Right lobe of liver (tissue), 6 donors: ENCODE measurements around the gene KLHL1. TPM values are rescaled to one million over a fixed set of nuclear protein-coding genes. Genes with fewer than 3 reads are reported as not detected.

Experiments
- ATAC-seq, 4 donors: fragments of 200-7000 bp; cut with Tn5 transposase; one replicate each; pipeline ENCODE4 v1.9.1; 2020; ENCODE audit warnings: mild to moderate bottlenecking in 4 of 4, moderate library complexity in 4 of 4
- DNase-seq, 3 donors: peaks; one replicate each; pipeline ENCODE4 v3.0.0-alpha.2; 2020
- H3K27ac ChIP-seq, 3 donors: fragments of 200-600 bp; one replicate each; pipeline ENCODE4 v1.8.0; 2022
- H3K27me3 ChIP-seq, 2 donors: fragments of 200-600 bp; one replicate each; pipeline ENCODE4 v1.8.0; 2022
- H3K36me3 ChIP-seq, 4 donors: fragments of 200-600 bp; sonication (generic) in 1 of 4; one replicate each; pipeline versions ENCODE4 v1.5.1 to v1.8.0; 2017 to 2022; ENCODE audit warnings: control low read depth in 1 of 4
- H3K4me1 ChIP-seq, 4 donors: fragments of 200-600 bp; sonication (generic) in 1 of 4; one replicate each; pipeline versions ENCODE4 v1.5.1 to v1.8.0; 2017 to 2022; ENCODE audit warnings: control low read depth in 1 of 4
- H3K4me3 ChIP-seq, 3 donors: fragments of 200-600 bp; one replicate each; pipeline ENCODE4 v1.8.0; 2022
- H3K9me3 ChIP-seq, 4 donors: fragments of 200-600 bp; sonication (generic) in 1 of 4; one replicate each; pipeline versions ENCODE4 v1.5.1 to v1.8.0; 2017 to 2022; ENCODE audit warnings: control low read depth in 1 of 4
- POLR2A ChIP-seq: fragments of 450-650 bp; IDR thresholded peaks from one replicate; pipeline ENCODE4 v1.6.1; 2017; ENCODE audit warnings: antibody characterized with exemption, mild to moderate bottlenecking
- WGBS: methylation state at CpG from one replicate; pipeline ENCODE4 v1.1.6; 2018; ENCODE audit warnings: low coverage, low lambda C conversion rate; ENCODE audit not compliant: insufficient coverage; ENCODE audit errors: missing lambda C conversion rate; 5-methylcytosine and 5-hydroxymethylcytosine counted together
- intact Hi-C, 2 donors: fragments of 100-400 bp; cut with DNase I; formaldehyde crosslinking; loops; one replicate each; pipeline versions ENCODE4 v1.11.2 to v1.14.1; 2022
- total RNA-seq, 6 experiments: library from RNA; depleted of rRNA in 2 of 6; stranded (reverse); fragments of >200 nt in 2 of 6; fragmentation: NEBNext Ultra II Directional in 3 of 6; extraction: Animal tissue kit (Norgen Biotek cat#: 25700) in 3 of 6; gene quantifications; one replicate each; pipeline versions ENCODE4 v1.1.0 to v1.2.4, GENCODE V29; 2016 to 2023
- TF ChIP-seq, protein P1 (sequence below), 4 donors: fragments of 200-600 bp in 3 of 4; fragments of 450-650 bp in 1 of 4; IDR thresholded peaks; one replicate each; pipeline versions ENCODE4 v1.5.1 to v1.8.0; 2016 to 2022; ENCODE audit warnings: antibody characterized with exemption in 4 of 4, mild to moderate bottlenecking in 2 of 4
- donor health status: DM: no; HTN: yes; CAD: no.
- donor health status: DM: no; HTN: no; CAD: no.
- donor health status: DM: no; HTN: no; CAD: no.
- donor health status: DM: no; HTN: yes; CAD: no.
- donor health status: DM: no; HTN: yes; CAD: no.

KLHL1 gene
- total RNA-seq, 6 experiments from 2014 or later = not detected

DNA sequence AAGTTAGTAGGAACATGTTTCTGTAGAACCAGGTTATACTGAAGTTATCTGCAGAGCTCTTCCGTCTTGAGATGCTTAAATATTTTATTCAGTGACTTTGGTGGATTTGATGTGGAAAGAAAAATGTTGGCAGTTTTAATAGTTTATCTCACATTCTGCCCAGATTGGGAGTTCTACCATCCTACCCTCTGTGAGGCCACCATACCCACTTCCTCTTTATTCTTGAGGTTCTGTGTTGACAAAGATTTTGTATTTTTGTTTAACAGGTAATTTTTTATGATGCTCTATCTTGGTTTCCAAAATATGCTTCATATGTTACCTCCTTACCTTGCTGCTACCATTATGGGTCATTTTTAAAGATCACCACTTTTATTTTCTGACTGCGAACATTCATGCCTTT, 156.8 kb downstream of the KLHL1 start:
- Histone ChIP-seq H3K9me3 (no peaks in the 10 kb centered on the region), H3K4me1 (no peaks in the 10 kb centered on the region), H3K4me3 (no peak overlapping the region), H3K27me3 (no peaks in the 10 kb centered on the region), H3K27ac (no peak overlapping the region), H3K36me3 (no peaks in the 10 kb centered on the region)
- intact Hi-C loops = no loop called here
- TF ChIP-seq, protein P1, sequence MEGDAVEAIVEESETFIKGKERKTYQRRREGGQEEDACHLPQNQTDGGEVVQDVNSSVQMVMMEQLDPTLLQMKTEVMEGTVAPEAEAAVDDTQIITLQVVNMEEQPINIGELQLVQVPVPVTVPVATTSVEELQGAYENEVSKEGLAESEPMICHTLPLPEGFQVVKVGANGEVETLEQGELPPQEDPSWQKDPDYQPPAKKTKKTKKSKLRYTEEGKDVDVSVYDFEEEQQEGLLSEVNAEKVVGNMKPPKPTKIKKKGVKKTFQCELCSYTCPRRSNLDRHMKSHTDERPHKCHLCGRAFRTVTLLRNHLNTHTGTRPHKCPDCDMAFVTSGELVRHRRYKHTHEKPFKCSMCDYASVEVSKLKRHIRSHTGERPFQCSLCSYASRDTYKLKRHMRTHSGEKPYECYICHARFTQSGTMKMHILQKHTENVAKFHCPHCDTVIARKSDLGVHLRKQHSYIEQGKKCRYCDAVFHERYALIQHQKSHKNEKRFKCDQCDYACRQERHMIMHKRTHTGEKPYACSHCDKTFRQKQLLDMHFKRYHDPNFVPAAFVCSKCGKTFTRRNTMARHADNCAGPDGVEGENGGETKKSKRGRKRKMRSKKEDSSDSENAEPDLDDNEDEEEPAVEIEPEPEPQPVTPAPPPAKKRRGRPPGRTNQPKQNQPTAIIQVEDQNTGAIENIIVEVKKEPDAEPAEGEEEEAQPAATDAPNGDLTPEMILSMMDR (IDR thresholded peaks at IDR 0.05) = no peak
- TF ChIP-seq POLR2A = no peak
- no peak for DNase-seq
- WGBS = 69% methylated on average over 2 of the region's 2 CpGs
- no peak for ATAC-seq

DNA sequence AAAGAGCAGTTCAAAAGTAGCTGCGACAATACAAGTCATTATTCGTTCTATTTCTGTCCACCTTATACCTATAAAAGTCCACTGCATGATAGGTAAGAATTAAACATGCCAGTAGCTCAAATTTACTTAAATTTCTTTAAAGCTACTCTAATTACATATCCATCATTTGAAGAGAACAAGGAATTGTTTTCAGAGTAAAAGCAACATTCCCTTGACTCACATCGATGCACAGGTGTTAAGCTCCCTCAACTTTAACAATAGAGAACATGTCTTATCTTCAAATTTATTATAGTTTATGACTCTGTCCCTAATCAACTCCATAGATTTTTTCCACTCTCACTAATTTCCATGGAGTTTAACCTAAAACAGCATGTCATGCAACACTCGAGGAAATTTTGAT, 158.1 kb downstream of the KLHL1 start:
- TF ChIP-seq, protein P1 (IDR thresholded peaks at IDR 0.05) = no peak
- TF ChIP-seq POLR2A = no peak
- H3K36me3 ChIP-seq = no peaks in the 10 kb centered on the region
- H3K27me3 ChIP-seq = no peaks in the 10 kb centered on the region
- H3K27ac ChIP-seq = no peak overlapping the region
- no peak overlapping the region for H3K4me3 ChIP-seq
- 59% methylated on average over 4 of the region's 4 CpGs for WGBS
- H3K4me1 ChIP-seq = no peaks in the 10 kb centered on the region
- DNase-seq (no peak), ATAC-seq (no peak)
- H3K9me3 ChIP-seq = no peaks in the 10 kb centered on the region
- intact Hi-C loops = no loop called here

DNA sequence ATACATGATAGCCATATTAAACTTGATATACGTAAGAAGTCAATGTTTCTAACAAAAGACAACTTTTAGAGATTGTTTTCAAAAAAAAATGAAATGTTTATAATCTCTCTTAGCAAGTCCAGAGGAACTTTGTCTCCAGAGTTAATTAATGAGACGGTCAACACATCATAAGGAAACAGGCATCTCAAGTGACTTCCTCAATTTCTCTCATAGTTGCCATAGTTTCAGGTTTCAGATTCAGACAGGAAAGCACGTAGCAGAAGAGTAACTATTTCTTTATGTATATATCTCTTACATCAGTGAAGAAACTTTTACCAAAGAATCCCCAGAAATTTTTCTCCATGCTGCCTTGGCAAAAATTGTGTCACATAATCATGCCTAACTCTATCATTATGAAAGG, 160.2 kb downstream of the KLHL1 start:
- DNase-seq = no peak
- WGBS = 16% methylated on average over 3 of the region's 3 CpGs
- H3K36me3 ChIP-seq = no peaks in the 10 kb centered on the region
- no peaks in the 10 kb centered on the region for H3K27me3 ChIP-seq
- no peaks in the 10 kb centered on the region for H3K9me3 ChIP-seq
- no peak for ATAC-seq
- H3K27ac ChIP-seq = no peak overlapping the region
- no peak for TF ChIP-seq POLR2A
- TF ChIP-seq, protein P1 (IDR thresholded peaks at IDR 0.05) = no peak
- no peaks in the 10 kb centered on the region for H3K4me1 ChIP-seq
- intact Hi-C loops = no loop called here
- H3K4me3 ChIP-seq = no peak overlapping the region

DNA sequence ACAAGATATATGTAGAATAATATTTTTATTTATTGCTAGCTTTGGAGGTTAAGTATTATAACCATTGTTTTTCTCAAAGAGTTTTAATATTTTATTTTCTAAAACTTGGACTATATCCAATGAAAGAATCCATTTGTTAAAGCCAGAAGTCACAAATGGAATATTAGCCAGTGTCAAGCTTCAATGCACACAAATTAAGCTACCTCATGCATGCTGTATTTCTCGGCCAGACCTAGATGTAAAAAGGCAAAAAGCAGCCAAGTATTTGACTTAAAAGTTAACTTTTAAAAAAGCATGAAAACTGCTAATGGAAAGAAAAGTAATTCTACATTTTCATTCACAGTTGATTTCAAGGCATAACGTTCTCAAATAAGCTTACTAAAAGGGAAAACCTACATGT, 160.7 kb downstream of the KLHL1 start:
- ATAC-seq (no peak), DNase-seq (no peak)
- Histone ChIP-seq H3K4me3 (no peak overlapping the region), H3K9me3 (no peaks in the 10 kb centered on the region), H3K27ac (no peak overlapping the region), H3K4me1 (no peaks in the 10 kb centered on the region), H3K27me3 (no peaks in the 10 kb centered on the region), H3K36me3 (no peaks in the 10 kb centered on the region)
- intact Hi-C loops = no loop called here
- 28% methylated on average over 2 of the region's 2 CpGs for WGBS
- TF ChIP-seq POLR2A = no peak
- TF ChIP-seq, protein P1 (IDR thresholded peaks at IDR 0.05) = no peak

DNA sequence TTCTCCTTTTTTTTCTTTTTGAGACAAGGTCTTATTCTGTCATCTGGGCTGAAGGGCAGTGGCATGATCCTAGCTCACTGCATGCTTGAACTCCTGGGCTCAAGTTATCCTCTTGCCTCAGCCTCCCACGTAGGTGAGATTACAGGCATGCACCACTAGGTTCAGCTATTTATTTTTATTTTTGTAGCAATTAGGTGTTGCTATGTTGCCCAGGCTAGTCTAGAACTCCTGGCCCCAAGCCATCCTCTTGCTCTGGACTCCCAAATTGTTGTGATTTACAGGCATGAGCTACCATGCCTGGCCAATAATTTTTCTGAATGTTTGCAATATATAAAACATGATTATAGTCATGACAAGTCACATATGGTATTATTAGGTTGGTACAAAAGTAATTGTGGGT, 161.7 kb downstream of the KLHL1 start:
- WGBS = 46% methylated on average over 1 of the region's 1 CpG
- ATAC-seq = no peak

More for the DNA sequence above, 161.7 kb downstream of the KLHL1 start:
- no peaks in the 10 kb centered on the region for H3K36me3 ChIP-seq
- intact Hi-C loops = no loop called here
- no peak overlapping the region for H3K4me3 ChIP-seq
- H3K27ac ChIP-seq = no peak overlapping the region
- H3K4me1 ChIP-seq = no peaks in the 10 kb centered on the region
- no peaks in the 10 kb centered on the region for H3K9me3 ChIP-seq
- no peaks in the 10 kb centered on the region for H3K27me3 ChIP-seq
- TF ChIP-seq, protein P1 (IDR thresholded peaks at IDR 0.05) = no peak
- no peak for TF ChIP-seq POLR2A
- DNase-seq = no peak
